ENCODE measurements around the gene HS1BP3.

HS1BP3 gene

DNA sequence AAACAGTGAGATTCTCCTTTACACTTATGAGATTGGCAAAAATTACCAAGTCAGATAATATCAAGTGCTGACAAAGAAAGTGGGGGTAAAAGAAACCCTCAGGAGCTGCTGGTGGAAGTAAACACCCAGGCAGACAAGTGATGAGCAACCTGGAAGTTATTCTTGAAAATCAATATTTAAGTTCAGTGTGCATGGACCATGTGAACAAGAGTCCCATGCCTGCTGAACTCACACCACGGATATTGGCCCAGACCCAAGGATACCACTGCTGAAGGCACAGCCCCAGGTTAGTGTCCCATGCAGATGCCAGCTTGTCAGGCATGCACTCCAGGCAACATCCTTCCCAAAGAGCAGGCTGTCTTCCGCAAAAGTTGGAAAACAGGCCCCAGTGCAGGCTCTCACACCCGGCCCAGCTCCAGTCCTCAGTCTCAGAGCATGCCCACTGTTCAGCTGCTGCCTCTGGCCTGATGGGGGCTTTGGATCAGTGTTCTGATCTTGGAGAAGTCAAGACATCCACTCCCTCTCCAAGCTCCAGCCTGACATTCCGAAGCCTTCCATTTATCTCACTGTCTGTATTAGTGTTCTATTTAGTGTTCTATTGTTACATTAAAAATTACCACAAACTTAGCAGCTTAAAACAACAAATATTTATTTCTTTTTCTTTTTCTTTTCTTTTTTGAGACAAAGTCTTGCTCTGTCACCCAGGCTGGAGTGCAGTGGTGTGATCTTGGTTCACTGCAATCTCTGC, 70.0 kb downstream of the HS1BP3 start:
- peaks cover 87% of the 10 kb centered on the region for H3K79me1 ChIP-seq (ENCODE audit: low read length)
- H4K91ac ChIP-seq (ENCODE audit: low read depth, low read length): peak overlapping the region; percentile 47
- DNase-seq: no peak
- H3K36me3 ChIP-seq (ENCODE audit: control insufficient read depth in 1 of 2, insufficient read depth in 2 of 2, low read length in 2 of 2): no peaks in the 10 kb centered on the region
- no peaks in the 10 kb centered on the region for H3K27me3 ChIP-seq (ENCODE audit: insufficient read depth, low read length)
- H2BK12ac ChIP-seq (ENCODE audit: low read length): peak overlapping the region; percentile 56
- H3K9me3 ChIP-seq (ENCODE audit: insufficient read depth, low read depth, low read length): peaks cover 6% of the 10 kb centered on the region
- H2BK120ac ChIP-seq (ENCODE audit: insufficient read depth, low read length, poor library complexity): peak overlapping the region; percentile 54
- H3K9ac ChIP-seq (ENCODE audit: low read length): no peak overlapping the region
- peak overlapping the region; percentile 4 for H4K8ac ChIP-seq (ENCODE audit: low read depth, low read length)
- no peak overlapping the region for H2AFZ ChIP-seq (ENCODE audit: insufficient read depth, low read length, poor library complexity)
- peak overlapping the region; percentile 33 for H3K18ac ChIP-seq (ENCODE audit: low read length)
- peak overlapping the region; percentile 6 for H3K27ac ChIP-seq (ENCODE audit: low read depth, low read length)
- H3K4me2 ChIP-seq (ENCODE audit: low read length): no peak overlapping the region
- peak overlapping the region; percentile 43 for H2BK5ac ChIP-seq (ENCODE audit: low read depth, low read length, poor library complexity)
- H3K4me1 ChIP-seq (ENCODE audit: control insufficient read depth in 1 of 2, insufficient read depth in 2 of 2, low read length in 2 of 2): peaks cover 63 to 74% of the 10 kb centered on the region in 2 experiments
- no peak overlapping the region for H3K4me3 ChIP-seq (ENCODE audit: low read depth, low read length)
- H3K79me2 ChIP-seq (ENCODE audit: control insufficient read depth, insufficient read depth, low read length, poor library complexity): peaks cover 29% of the 10 kb centered on the region
- no CpG with 5 or more reads among the region's 4 CpGs for WGBS (ENCODE audit: extremely low coverage, insufficient coverage, insufficient read length)
- H3K23ac ChIP-seq (ENCODE audit: low read length): no peak overlapping the region
- H4K12ac ChIP-seq (ENCODE audit: low read depth, low read length): no peak overlapping the region
- peak overlapping the region; percentile 56 for H2AK5ac ChIP-seq (ENCODE audit: low read length)
- H3K4ac ChIP-seq (ENCODE audit: low read depth, low read length): peak overlapping the region; percentile 3
- H3K14ac ChIP-seq (ENCODE audit: low read length): peak overlapping the region; percentile 18

- no peaks in the 10 kb centered on the region for H3K36me3 ChIP-seq (ENCODE audit: control insufficient read depth in 1 of 2, insufficient read depth in 2 of 2, low read length in 2 of 2)
- H3K23ac ChIP-seq (ENCODE audit: low read length): no peak overlapping the region
- H3K4me3 ChIP-seq (ENCODE audit: low read depth, low read length): no peak overlapping the region
- H3K4me2 ChIP-seq (ENCODE audit: low read length): no peak overlapping the region
- peak overlapping the region; percentile 94 for H3K4ac ChIP-seq (ENCODE audit: low read depth, low read length)
- peak overlapping the region; percentile 99 for H3K14ac ChIP-seq (ENCODE audit: low read length)
- peaks cover 62 to 70% of the 10 kb centered on the region in 2 experiments for H3K4me1 ChIP-seq (ENCODE audit: control insufficient read depth in 1 of 2, insufficient read depth in 2 of 2, low read length in 2 of 2)
- peak overlapping the region; percentile 99 for H2AK5ac ChIP-seq (ENCODE audit: low read length)
- WGBS (ENCODE audit: extremely low coverage, insufficient coverage, insufficient read length): no CpG with 5 or more reads among the region's 1 CpG
- peak overlapping the region; percentile 100 for H2BK12ac ChIP-seq (ENCODE audit: low read length)
- DNase-seq: no peak
- H4K12ac ChIP-seq (ENCODE audit: low read depth, low read length): peak overlapping the region; percentile 67
- H3K18ac ChIP-seq (ENCODE audit: low read length): peak overlapping the region; percentile 97
- H3K9me3 ChIP-seq (ENCODE audit: insufficient read depth, low read depth, low read length): peaks cover 4% of the 10 kb centered on the region
- peak overlapping the region; percentile 99 for H2BK5ac ChIP-seq (ENCODE audit: low read depth, low read length, poor library complexity)
- H3K79me1 ChIP-seq (ENCODE audit: low read length): peaks cover 88% of the 10 kb centered on the region
- H4K91ac ChIP-seq (ENCODE audit: low read depth, low read length): peak overlapping the region; percentile 100
- peak overlapping the region; percentile 100 for H2BK120ac ChIP-seq (ENCODE audit: insufficient read depth, low read length, poor library complexity)
- H3K27me3 ChIP-seq (ENCODE audit: insufficient read depth, low read length): no peaks in the 10 kb centered on the region
- peak overlapping the region; percentile 30 for H3K9ac ChIP-seq (ENCODE audit: low read length)
- H3K27ac ChIP-seq (ENCODE audit: low read depth, low read length): peak overlapping the region; percentile 98
- peaks cover 24% of the 10 kb centered on the region for H3K79me2 ChIP-seq (ENCODE audit: control insufficient read depth, insufficient read depth, low read length, poor library complexity)
- no peak overlapping the region for H2AFZ ChIP-seq (ENCODE audit: insufficient read depth, low read length, poor library complexity)
- peak overlapping the region; percentile 87 for H4K8ac ChIP-seq (ENCODE audit: low read depth, low read length)
Observed at GRCh38 chr2:20579866-20580265, 71.0 kb downstream of the HS1BP3 start.

- H3K14ac ChIP-seq (ENCODE audit: low read length): peak overlapping the region; percentile 99
- H2BK5ac ChIP-seq (ENCODE audit: low read depth, low read length, poor library complexity): peak overlapping the region; percentile 100
- H3K18ac ChIP-seq (ENCODE audit: low read length): peak overlapping the region; percentile 99
- no peak overlapping the region for H3K23ac ChIP-seq (ENCODE audit: low read length)
- peak overlapping the region; percentile 90 for H4K8ac ChIP-seq (ENCODE audit: low read depth, low read length)
- H3K27me3 ChIP-seq (ENCODE audit: insufficient read depth, low read length): no peaks in the 10 kb centered on the region
- peaks cover 90% of the 10 kb centered on the region for H3K79me1 ChIP-seq (ENCODE audit: low read length)
- peak overlapping the region; percentile 76 for H4K12ac ChIP-seq (ENCODE audit: low read depth, low read length)
- WGBS (ENCODE audit: extremely low coverage, insufficient coverage, insufficient read length): no CpG with 5 or more reads among the region's 15 CpGs
- peak overlapping the region; percentile 100 for H2BK120ac ChIP-seq (ENCODE audit: insufficient read depth, low read length, poor library complexity)
- peak overlapping the region; percentile 94 for H3K4ac ChIP-seq (ENCODE audit: low read depth, low read length)
- peak overlapping the region; percentile 100 for H2BK12ac ChIP-seq (ENCODE audit: low read length)
- H3K36me3 ChIP-seq (ENCODE audit: control insufficient read depth in 1 of 2, insufficient read depth in 2 of 2, low read length in 2 of 2): no peaks in the 10 kb centered on the region
- peak overlapping the region; percentile 64 for H2AFZ ChIP-seq (ENCODE audit: insufficient read depth, low read length, poor library complexity)
- H3K4me2 ChIP-seq (ENCODE audit: low read length): no peak overlapping the region
- H3K9me3 ChIP-seq (ENCODE audit: insufficient read depth, low read depth, low read length): peaks cover 4% of the 10 kb centered on the region
- DNase-seq: peak; percentile 97 to 98
- H3K4me3 ChIP-seq (ENCODE audit: low read depth, low read length): no peak overlapping the region
- H2AK5ac ChIP-seq (ENCODE audit: low read length): peak overlapping the region; percentile 100
- H4K91ac ChIP-seq (ENCODE audit: low read depth, low read length): peak overlapping the region; percentile 100
- H3K27ac ChIP-seq (ENCODE audit: low read depth, low read length): peak overlapping the region; percentile 98
- H3K79me2 ChIP-seq (ENCODE audit: control insufficient read depth, insufficient read depth, low read length, poor library complexity): peaks cover 25% of the 10 kb centered on the region
- no peak overlapping the region for H3K9ac ChIP-seq (ENCODE audit: low read length)
- peaks cover 60 to 70% of the 10 kb centered on the region in 2 experiments for H3K4me1 ChIP-seq (ENCODE audit: control insufficient read depth in 1 of 2, insufficient read depth in 2 of 2, low read length in 2 of 2)
Observed at GRCh38 chr2:20578895-20579825, 71.7 kb downstream of the HS1BP3 start.

- H2BK12ac ChIP-seq (ENCODE audit: low read length): peak overlapping the region; percentile 97
- H2AFZ ChIP-seq (ENCODE audit: insufficient read depth, low read length, poor library complexity): peak overlapping the region; percentile 64
- peaks cover 84% of the 10 kb centered on the region for H3K79me1 ChIP-seq (ENCODE audit: low read length)
- no peak overlapping the region for H3K23ac ChIP-seq (ENCODE audit: low read length)
- H3K27ac ChIP-seq (ENCODE audit: low read depth, low read length): peak overlapping the region; percentile 98
- no peak overlapping the region for H3K9ac ChIP-seq (ENCODE audit: low read length)
- H2BK120ac ChIP-seq (ENCODE audit: insufficient read depth, low read length, poor library complexity): peak overlapping the region; percentile 100
- peak overlapping the region; percentile 76 for H4K12ac ChIP-seq (ENCODE audit: low read depth, low read length)
- peak overlapping the region; percentile 100 for H4K91ac ChIP-seq (ENCODE audit: low read depth, low read length)
- peak overlapping the region; percentile 100 for H2BK5ac ChIP-seq (ENCODE audit: low read depth, low read length, poor library complexity)
- no peak overlapping the region for H3K4me3 ChIP-seq (ENCODE audit: low read depth, low read length)
- peaks cover 4% of the 10 kb centered on the region for H3K9me3 ChIP-seq (ENCODE audit: insufficient read depth, low read depth, low read length)
- H3K18ac ChIP-seq (ENCODE audit: low read length): peak overlapping the region; percentile 99
- WGBS (ENCODE audit: extremely low coverage, insufficient coverage, insufficient read length): no CpG with 5 or more reads among the region's 6 CpGs
- H3K4me2 ChIP-seq (ENCODE audit: low read length): peak overlapping the region; percentile 12
- H4K8ac ChIP-seq (ENCODE audit: low read depth, low read length): peak overlapping the region; percentile 90
- H3K14ac ChIP-seq (ENCODE audit: low read length): peak overlapping the region; percentile 98
- no peaks in the 10 kb centered on the region for H3K27me3 ChIP-seq (ENCODE audit: insufficient read depth, low read length)
- DNase-seq: peak; percentile 91 to 92
- peaks cover 22% of the 10 kb centered on the region for H3K79me2 ChIP-seq (ENCODE audit: control insufficient read depth, insufficient read depth, low read length, poor library complexity)
- H3K4ac ChIP-seq (ENCODE audit: low read depth, low read length): peak overlapping the region; percentile 83
- H2AK5ac ChIP-seq (ENCODE audit: low read length): peak overlapping the region; percentile 100
- peaks cover 53 to 66% of the 10 kb centered on the region in 2 experiments for H3K4me1 ChIP-seq (ENCODE audit: control insufficient read depth in 1 of 2, insufficient read depth in 2 of 2, low read length in 2 of 2)
- H3K36me3 ChIP-seq (ENCODE audit: control insufficient read depth in 1 of 2, insufficient read depth in 2 of 2, low read length in 2 of 2): no peaks in the 10 kb centered on the region
Observed at GRCh38 chr2:20578266-20578894, 72.5 kb downstream of the HS1BP3 start.
